GM12873 (cell line): ENCODE data around the gene NDEL1.

Source experiments
- CTCF ChIP-seq: IDR thresholded peaks from 2 replicates; pipeline ENCODE4 v1.5.1; 2012; ENCODE audit warnings: low read depth, mild to moderate bottlenecking, moderate library complexity, low read length, control low read depth; ENCODE audit not compliant: insufficient read depth; ENCODE audit errors: missing control alignments

Gene NDEL1

GRCh38 chr17:8459107-8459506 is 23.4 kb downstream of the NDEL1 start:
- no peak for TF ChIP-seq CTCF

- TF ChIP-seq CTCF = no peak
Observed at GRCh38 chr17:8459831-8460230, 24.1 kb downstream of the NDEL1 start.

- TF ChIP-seq CTCF = no peak
Observed at GRCh38 chr17:8462564-8462963, 26.9 kb downstream of the NDEL1 start.

GRCh38 chr17:8463099-8463498 is 27.4 kb downstream of the NDEL1 start:
- TF ChIP-seq CTCF = no peak

DNA sequence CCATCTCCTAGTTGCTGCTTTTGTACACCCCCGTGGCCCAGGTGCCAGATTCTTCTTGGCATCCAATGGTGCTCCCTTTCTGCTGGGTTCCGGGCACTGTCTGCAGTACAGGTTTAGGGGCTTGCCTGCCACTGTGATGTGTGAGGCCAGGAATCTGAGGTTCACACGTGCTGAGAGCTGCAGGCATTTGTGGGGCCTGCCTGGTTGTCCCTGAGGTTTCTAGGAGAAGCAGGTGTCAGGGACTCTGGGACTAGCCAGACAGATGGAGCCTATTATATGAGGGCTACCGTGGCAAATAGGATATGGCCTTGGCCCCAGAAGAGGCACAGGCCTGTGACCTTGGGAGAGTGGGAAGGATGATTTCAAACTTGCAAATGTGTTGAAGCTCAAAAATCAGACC is 29.3 kb downstream of the NDEL1 start:
- TF ChIP-seq CTCF = no peak

- no peak for TF ChIP-seq CTCF
Observed at GRCh38 chr17:8465356-8465755, 29.7 kb downstream of the NDEL1 start.

- no peak for TF ChIP-seq CTCF
Observed at GRCh38 chr17:8465759-8466158, 30.1 kb downstream of the NDEL1 start.

DNA sequence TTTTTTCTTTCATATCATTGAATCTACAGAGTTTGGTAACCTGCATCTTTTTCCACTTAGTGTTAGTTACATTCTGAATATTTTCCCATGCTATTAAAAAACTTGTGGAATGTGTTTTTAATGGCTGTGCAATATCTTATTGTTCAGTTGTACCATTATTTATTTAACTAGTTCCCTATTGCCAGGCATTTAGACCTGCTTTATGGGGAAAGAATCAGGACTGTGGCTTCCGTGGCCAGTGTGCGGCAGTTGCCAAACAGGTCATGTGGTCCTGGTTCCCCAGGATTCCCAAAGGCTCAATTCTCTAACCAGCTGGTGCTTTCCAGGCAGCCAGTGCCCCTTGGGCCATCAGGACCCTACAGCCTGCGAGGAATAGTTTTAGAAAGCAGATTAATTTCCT is 30.8 kb downstream of the NDEL1 start:
- no peak for TF ChIP-seq CTCF
